HG03139 (cell line): ENCODE results near the gene GRAMD2B.
"Not testable (repeated sequence)": the region's sequence is repeated elsewhere in the genome, so short reads cannot be mapped to it uniquely, and the experiment has no call there.

Source experiments
- ATAC-seq: cut with Tn5 transposase; IDR thresholded peaks from one replicate; pipeline ENCODE4 v1.9.1; 2021; ENCODE audit not compliant: unreplicated experiment

Gene GRAMD2B, protein sequence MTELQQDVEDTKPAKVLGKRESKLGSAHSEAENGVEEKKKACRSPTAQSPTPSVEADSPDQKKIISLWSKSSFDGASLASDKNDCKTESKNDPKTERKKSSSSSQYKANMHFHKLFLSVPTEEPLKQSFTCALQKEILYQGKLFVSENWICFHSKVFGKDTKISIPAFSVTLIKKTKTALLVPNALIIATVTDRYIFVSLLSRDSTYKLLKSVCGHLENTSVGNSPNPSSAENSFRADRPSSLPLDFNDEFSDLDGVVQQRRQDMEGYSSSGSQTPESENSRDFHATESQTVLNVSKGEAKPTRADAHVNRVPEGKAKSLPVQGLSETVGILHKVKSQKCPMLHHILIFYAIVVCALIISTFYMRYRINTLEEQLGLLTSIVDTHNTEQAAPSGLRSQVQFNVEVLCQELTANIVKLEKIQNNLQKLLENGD

DNA sequence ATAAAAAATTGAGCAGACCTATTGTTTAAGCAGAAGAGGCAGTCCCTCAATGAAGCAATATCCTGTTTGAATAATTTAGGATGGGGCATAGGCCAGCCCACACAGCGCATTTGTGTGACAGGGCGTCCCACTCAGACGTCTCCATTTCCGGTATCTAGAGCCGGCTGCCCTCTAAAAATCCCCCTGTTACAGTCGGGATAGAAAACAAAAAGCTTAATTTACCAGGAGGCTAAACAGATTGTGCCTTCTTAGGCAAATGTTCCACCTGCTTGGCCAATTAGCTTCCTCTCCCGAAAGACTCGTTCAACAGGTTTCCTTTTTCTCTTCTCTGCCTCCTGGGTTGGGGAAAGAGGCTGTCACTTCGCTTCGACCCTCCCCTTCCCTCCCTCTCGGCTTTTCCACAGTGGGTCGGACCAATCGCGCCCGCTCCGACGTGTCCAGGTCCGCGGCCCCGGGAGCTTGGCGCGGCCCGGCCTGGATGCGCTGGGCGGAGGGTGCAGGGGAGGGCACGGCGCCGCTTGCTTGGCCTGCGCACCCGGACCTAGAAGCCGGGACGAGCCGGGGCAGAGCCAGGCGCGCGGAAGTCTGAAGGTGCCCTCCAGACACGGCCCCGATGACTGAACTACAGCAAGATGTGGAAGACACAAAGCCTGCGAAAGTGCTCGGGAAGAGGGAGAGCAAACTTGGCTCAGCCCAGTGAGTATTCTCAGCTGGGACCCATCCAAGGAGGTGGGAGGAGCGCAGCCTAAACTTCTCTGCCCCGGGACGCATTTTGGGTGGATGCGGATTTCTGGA lies at the start of gene GRAMD2B:
Gene GRAMD2B (plus strand): TSS at position 416 of the 795 bp plus-strand sequence. CDS start 198 bp downstream, at position 614.
- peak; percentile 81 for ATAC-seq

DNA sequence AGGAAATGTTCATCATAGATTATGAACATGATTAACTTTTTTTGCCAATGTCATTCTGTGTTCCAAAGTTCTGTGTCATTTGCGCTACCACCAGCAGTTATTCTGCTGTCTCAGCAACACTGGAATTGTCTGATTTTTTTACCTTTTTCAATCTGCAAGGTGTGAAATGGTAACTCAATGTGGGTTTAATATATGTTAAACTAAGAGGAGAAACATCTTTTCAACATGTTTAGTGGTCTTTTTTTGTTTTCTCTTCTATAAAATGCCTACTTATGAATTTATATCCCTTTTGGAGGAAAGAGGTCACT lies 49.1 kb upstream of the GRAMD2B start:
- no peak for ATAC-seq

DNA sequence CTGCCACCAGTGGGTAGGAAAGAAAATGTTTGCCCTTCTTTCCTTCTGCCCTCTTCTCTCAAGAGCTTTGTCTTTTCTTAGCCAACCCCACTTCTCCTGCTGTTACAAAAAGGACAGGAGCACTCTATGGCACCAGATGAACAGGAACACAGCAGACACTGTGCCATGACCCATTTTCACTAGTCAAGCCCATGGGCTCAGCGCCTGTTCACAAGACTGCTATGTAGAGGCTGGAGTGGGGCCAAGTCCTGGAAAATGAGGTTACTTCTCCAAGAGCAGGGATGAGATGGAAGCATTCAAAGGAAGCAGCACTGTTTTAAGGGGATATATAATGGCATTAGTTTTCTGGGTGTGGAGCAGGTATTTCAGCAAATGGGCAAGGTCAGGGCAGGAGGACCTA lies 46.8 kb upstream of the GRAMD2B start:
- ATAC-seq, result no peak

DNA sequence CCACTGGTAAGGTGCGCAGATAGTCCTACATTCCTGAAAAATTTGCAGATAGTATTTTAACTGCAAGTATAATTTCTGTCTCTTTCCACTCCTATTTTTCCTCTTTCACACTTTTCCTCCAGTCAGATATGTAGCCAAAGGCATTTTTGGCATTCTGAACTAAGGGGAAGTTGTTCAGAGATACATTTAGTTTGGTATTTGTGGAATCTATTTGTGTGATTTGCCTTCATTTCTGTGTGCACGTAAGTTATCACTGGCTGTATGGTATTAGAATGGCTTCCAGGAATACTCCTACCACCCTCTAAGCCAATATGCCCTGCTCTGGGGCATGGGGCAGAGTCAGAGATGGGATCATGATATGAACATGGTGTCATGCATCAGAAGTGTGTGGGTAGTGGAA lies 45.8 kb upstream of the GRAMD2B start:
- no peak for ATAC-seq

DNA sequence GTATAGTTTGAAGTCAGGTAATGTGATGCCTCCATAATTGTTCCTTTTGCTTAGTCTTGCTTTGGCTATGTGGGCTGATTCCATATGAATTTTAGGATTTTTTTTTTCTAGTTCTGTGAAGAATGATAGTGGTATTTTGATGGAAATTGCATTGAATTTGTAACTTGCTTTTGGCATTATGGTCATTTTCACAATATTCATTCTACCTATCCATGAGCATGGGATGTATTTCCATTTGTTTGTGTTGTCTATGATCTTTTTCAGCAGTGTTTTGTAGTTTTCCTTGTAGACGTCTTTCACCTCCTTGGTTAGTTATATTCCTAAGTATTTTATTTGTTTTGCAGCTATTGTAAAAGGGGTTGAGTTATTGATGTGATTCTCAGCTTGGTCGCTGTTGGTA lies 42.9 kb upstream of the GRAMD2B start:
- not testable (repeated sequence) for ATAC-seq

DNA sequence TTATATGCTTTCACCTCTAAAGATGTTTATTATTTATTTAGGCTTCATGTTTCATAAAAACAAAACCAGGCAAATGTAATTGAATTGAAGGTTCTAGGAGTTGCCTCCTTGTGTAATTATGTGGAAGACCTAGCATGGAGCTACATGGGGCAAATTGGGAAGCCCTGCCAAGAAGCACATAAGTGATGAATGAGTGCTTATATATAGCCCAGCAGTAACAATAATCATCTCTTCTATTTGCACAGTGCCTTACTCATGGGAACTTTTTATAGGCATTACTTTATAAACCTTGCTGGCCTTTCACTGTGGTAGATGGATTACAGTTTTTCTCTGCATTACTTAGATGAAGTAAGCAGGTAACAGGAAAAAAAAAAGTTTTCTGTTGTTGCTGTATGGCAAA lies 40.0 kb upstream of the GRAMD2B start:
- ATAC-seq, result no peak

DNA sequence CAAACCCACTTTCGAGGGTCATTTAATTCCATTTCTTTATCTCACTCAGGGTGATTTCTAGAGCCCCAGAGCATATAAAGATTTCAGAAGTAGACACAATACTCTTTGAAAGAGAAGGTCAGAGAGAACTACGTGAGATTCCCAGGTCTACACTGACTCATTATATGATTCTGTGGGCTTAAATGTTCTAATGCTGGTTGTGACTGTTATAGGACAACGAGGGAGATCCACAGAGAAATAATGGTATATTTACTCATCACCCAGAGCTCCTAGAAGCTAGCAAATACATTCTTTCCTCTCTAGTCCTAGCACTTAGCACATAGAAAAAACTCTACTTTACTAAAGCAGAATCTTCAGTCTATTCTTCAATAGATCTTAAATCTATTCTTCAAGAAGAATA lies 39.4 kb upstream of the GRAMD2B start:
- no peak for ATAC-seq

DNA sequence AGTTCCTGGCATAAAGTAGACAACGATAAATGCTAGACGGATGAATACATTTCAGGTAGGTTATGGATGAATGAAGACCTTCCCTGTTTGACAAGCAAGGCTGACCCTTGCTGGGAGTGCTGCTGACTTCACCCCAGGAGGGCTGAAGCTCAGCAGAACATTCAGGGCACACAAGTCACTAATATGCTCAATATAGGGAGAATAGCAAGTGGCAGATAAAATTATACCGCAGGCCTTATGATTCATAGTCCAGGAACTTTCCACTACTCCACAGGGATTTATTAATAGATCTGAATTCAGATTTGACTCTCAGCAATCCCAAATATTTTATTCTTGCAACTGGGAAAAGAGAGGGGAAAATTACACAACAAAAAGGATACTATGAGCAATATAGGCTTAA lies 38.2 kb upstream of the GRAMD2B start:
- no peak for ATAC-seq

DNA sequence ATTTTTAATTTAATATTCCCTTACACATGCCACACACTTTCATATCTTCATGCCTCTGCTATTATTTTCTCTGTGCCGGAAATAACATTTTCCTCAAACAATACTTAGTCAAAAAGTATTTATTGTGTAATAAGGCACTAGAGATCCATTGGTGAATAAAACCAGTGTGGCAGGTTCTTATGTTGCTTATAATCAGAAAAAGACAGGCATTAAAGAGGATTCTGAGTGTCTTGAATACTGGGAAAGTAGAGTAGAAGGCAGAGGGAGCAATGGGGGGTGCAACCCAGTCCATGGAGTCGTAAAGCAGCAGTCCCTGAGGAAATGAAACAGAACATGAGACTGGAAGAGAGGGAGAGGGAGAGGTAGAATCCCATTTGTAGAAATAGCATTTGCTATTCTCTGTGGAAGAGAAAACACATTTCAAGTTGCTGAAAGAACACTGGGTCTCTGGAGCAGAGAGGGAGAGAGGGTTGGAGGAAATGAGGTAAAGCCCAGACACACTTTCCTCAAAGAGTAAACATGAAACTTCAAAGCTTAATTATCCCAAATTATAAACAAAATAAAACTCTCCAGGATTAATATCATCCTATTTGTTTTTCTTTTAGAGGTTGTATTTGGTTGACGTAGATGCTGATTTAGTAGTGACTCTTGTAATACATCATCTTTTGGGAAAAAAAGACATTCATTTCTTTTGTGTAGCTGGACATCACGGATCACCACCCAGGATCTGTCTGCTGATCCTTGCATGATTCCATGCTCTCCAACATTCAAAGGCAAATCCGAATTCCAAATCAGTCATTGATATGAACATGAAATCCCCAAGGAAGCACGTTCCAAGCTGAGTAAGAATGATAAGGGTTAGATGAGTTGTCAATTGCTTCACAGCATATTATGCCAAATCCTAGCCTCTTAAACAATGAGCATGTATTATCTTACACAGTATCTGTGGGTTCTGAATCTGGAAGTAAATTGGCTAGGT lies 37.4 kb upstream of the GRAMD2B start:
- no peak for ATAC-seq

DNA sequence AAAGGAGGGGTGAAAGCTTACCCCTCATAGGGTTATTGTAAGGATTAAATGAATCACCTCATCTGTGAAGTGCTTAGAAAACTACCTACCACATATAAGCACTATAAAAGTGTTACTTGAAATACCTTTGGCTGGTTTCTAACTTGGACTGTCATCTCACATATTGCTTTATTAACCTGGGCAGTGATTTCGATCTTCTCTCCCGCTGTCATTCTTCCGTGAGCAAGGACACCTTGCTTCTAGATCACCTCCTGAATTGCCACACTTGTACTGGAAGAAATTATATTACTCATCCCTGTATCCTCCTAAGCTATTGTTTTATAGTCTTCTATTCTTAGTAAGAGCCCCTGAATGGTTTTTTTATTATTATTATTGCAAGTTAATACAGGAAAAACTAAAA lies 34.0 kb upstream of the GRAMD2B start:
- no peak for ATAC-seq

DNA sequence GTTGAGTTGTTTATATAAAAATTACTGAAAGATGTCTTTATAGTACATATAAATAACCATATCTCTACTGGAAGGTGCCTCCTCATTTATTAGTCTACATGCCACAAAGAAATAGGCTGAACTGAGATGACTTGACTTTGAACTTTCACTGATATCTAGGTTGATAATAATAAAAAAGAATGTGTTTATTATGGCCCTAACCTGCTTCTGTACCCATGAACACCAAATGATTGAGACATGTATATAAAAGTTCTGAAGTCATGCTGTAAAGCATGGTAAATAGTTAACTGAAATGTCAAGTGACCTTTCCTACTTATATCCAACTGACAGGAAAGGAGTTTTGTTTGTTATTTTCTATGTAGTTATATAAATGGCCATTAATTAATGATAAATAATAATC lies 33.2 kb upstream of the GRAMD2B start:
- no peak for ATAC-seq

DNA sequence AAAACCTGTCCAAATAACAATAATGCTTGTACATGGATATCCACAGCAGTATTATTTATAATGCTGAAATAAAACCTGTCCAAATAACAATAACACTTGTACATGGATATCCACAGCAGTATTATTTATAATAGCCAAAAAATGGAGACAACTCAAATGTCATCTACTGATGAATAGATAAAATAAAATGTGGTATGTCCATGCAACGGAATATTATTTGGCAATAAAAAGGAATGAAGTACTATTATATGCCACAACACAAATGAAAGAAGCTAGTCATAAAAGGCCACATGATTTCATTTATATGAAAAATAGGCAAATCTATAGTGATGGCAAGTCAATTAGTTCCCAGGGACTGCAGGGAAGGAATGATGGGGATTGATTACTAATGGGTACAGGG lies 31.8 kb upstream of the GRAMD2B start:
- no peak for ATAC-seq

DNA sequence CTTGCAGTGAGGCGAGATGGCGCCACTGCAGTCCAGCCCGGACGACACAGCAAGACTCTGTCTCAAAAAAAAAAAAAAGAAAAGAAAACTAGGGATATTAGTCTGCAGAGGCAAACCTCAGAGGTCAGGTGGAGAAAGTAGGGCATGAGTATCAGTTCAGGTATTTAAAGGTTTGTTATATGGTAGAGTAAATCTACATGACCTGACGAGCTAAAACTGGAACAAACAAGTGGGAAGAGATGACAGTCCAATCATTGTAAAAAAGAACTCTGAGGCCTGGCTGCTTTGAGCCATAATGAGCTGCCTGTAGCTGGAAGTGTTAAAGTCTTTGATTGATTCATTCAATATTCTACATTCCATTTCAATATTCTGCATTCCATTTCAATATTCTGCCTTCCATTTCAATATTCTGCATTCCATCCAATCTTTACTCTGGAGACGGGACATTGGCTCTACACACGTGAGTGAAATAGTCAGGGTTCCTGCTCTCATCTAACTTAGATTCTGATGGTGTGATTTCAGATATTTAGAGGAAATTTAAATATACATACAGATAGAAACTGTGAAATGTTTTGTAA lies 28.9 kb upstream of the GRAMD2B start:
- no peak for ATAC-seq

DNA sequence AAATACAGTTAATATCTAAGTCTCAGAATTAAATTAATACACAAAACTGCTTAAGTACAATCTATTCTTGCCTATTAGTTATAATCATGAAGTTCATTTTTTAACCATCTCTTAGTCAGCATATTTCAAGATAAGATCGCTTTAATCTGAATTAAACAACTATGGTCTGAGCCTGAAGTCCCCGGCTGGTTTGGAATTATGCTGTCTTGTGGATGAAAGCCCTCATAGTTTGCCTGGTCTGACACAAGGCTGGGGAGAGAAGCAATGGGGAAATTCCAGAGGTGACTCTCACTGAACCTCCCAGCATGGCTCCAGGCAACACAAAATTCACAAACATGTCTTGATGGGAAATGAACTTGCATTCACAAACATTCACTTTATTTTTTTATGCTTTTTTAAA lies 28.0 kb upstream of the GRAMD2B start:
- ATAC-seq, result no peak

DNA sequence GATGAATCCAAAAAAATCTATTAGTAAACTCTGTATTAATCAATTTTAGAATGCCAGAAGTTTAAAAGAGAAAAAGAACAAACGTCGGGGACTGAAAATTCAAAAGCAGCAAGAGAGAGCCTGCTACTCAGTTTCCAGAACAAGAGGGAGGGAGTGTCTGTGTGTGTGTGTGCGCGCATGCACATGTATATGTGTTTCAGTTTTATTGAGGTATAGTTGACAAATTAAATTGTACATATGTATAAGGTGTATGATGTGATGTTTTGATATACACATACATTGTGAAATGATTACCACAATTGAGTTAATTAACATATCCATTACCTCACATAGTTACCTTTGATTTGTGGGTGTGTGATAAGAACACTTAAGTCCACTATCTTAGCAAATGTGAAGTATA lies 27.6 kb upstream of the GRAMD2B start:
- no peak for ATAC-seq

DNA sequence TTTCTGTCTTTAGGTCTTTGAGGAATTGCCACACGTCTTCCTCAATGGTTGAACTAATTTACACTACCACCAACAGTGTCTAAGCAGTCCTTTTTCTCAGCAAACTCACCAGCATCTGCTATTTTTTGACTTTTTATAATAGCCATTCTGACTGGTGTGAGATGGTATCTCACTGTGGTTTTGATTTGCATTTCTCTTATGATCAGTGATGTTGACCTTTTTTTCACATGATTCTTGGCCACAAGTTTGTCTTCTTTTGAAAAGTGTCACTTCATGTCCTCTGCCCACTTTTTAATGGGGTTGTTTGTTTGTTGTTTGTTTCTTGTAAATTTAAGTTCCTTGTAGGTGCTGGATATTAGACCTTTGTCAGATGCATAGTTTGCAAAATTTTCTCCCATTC lies 26.5 kb upstream of the GRAMD2B start:
- ATAC-seq, result not testable (repeated sequence)

DNA sequence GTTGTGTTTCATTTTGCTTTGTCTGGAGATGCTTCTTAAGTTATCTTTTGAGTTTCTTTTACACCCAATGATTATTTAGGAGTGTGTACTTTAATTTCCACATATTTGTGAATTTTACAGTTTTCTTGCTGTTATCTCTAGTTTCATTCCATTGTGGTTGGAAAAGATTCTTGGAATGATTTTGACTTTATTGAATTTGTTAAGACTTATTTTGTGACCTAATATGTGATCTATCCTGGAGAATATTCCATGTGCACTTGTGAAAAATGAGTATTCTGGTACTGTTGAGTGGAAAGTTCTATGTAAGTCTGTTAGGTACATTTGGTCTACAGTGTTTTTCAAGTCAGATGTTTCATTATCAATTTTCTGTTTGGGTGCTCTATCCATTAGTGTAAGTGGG lies 24.4 kb upstream of the GRAMD2B start:
- ATAC-seq, result no peak

DNA sequence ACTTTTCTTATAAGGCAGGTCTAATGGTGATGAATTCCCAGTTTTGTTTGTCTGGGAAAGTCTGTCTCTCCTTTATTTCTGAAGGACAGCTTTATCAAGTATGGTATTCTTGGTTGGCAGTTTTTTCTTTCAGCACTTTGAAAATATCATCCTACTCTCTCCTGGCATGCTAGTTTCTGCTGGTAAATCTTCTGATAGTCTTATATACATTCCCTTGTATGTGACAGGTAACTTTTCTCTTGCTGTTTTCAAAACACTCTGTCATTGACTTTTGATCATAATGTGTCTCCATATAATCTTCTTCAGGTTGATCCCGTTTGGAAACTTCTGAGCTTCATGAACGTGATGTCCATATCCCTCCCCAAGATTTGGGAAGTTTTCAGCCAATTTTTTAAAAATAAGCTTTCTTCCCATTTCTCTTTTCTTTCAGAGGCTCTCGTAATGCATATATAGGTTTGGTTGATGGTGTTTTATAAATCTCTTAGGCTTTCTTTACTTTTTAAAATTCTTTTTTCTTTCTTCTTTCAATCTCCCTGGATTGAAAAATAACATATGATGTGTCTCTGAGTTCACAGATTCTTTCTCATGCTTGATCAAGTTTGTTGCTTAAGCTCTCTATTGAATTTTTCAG lies 22.5 kb upstream of the GRAMD2B start:
- no peak for ATAC-seq

DNA sequence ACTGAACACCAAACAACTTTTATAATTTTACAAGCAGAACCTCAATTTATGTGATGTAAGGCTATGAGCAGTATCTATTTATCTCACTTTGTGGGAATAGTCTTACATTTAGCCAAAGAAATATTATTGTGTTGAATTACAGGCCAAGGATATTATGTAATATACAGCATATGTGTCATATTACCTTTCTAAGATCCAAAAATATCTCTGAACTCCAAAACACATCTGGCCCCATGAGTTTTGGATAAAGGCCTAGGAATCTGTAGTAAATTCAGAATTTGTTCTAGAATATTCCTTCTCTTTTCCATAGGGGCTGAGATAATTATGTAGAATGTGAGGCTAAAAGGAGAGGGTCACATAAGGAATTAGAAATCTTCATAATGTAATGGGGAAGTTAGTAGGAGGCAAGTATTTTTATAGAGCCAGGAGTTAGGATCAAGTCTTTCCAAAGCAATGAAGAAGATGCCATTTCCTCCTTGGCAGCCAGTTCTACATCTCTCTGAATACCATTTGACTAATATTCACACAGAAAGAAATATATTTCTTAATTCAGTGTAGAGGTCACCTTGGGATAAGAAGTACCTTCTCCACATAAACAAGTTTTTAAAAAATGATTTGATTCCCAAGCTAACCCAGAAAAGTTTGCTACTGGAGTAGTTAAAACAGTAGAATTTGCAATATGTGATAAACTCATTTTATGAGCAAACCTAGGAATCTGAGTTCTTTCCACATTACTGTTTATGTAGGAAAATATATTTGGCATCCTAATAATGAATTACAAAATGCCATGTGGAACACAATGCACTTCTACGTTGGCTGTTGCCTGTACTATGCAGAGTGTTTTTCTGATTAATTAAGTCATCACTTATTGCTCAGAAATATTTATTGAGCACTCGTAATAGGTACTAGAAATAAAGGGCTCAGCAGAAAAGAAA lies 20.3 kb upstream of the GRAMD2B start:
- ATAC-seq, result no peak
